ENCODE measurements around the gene CST3. TPM values are rescaled to one million over a fixed set of nuclear protein-coding genes. Genes with fewer than 3 reads are reported as not detected.
"Not testable (repeated sequence)": the region's sequence is repeated elsewhere in the genome, so short reads cannot be mapped to it uniquely, and the experiment has no call there.

Gene CST3
- total RNA-seq, 2 experiments from 2014 or later = 1.0 to 1.4 TPM

DNA sequence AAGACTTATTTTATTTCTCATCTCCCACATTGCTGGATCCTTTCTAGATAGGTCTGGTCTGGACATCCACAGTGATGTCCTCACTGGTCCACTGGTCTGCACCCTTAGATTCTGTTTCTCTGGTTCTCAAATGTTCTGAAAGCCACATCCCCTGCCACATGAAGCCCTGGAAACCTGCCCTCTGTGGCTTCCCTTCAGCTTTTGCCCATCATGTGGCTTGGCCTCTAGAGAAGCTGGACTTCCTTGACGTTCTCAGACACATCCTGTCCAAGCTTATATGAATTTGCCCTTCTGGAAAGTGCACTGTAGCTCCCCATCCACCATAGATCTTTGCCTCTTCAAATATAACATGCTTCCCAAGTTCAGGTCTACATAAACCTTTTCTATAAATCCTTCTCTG, 32.6 kb upstream of the CST3 start:
- CTCF ChIA-PET = no interaction called here
- Mint-ChIP-seq H3K27me3 (no peaks in the 10 kb centered on the region), H3K9me3 (ENCODE audit: low read depth) (no peaks in the 10 kb centered on the region), H3K4me3 (no peak overlapping the region), H3K36me3 (ENCODE audit: low read depth) (no peaks in the 10 kb centered on the region), H3K4me1 (no peaks in the 10 kb centered on the region), H3K27ac (no peak overlapping the region)
- intact Hi-C loops (cut with DNase I, micrococcal nuclease) = no loop called here
- ATAC-seq (no peak), DNase-seq (no peak)
- POLR2A ChIA-PET = no interaction called here

DNA sequence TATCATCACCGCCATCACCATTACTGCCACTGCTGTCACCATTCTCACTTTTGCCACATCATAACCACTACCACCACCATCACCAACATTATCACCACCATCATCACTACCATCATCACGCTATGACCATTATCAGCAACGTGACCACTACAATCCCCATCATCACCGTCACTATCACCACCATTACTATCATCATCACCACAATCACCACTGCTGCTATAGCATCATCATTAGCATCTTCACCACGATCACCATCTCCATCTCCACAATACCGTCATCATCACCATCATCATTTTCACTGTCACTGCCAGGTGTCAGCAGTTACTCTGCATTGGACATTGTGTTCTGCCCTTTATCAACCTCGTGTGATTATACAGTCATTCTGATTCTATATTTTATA, 32.1 kb upstream of the CST3 start:
- no peaks in the 10 kb centered on the region for H3K27me3 Mint-ChIP-seq
- POLR2A ChIA-PET = no interaction called here
- ATAC-seq (no peak), DNase-seq (no peak)
- no peaks in the 10 kb centered on the region for H3K4me1 Mint-ChIP-seq
- no peak overlapping the region for H3K4me3 Mint-ChIP-seq
- intact Hi-C loops (cut with DNase I, micrococcal nuclease) = loop anchor here in 1 of 2 experiments (5.0 to 10.0 kb wide), 3 partner anchors 125 to 305 kb away; no protein-coding TSS in a partner anchor
- no peak overlapping the region for H3K27ac Mint-ChIP-seq
- no peaks in the 10 kb centered on the region for H3K9me3 Mint-ChIP-seq (ENCODE audit: low read depth)
- H3K36me3 Mint-ChIP-seq (ENCODE audit: low read depth) = no peaks in the 10 kb centered on the region
- CTCF ChIA-PET = no interaction called here

DNA sequence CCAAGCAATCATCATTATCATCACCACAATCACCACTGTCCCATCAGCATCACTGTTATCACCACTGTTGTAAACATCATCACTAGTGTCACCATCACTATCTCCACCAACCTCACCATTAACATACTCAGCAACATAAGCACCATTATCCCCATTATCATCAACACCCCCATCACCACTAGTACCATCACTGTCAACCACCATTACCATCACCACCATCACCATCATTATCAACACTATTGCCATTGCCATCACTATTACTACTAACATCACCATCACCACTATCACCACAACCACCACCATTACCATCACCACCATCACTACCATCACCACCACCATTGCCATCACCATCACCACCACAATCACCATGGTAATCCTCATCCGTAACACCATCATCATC, 31.6 kb upstream of the CST3 start:
- H3K9me3 Mint-ChIP-seq (ENCODE audit: low read depth) = no peaks in the 10 kb centered on the region
- no peaks in the 10 kb centered on the region for H3K36me3 Mint-ChIP-seq (ENCODE audit: low read depth)
- no peak overlapping the region for H3K27ac Mint-ChIP-seq
- ChIA-PET CTCF (interaction anchor here (1.2 kb wide), 1 partner anchor 12 kb away, joined by 3 read pairs; no protein-coding TSS in a partner anchor), POLR2A (no interaction called here)
- no peak for DNase-seq
- H3K4me3 Mint-ChIP-seq = no peak overlapping the region
- intact Hi-C loops (cut with DNase I, micrococcal nuclease) = loop anchor here in 1 of 2 experiments (5.0 to 10.0 kb wide), 3 partner anchors 125 to 305 kb away; no protein-coding TSS in a partner anchor
- no peaks in the 10 kb centered on the region for H3K27me3 Mint-ChIP-seq
- H3K4me1 Mint-ChIP-seq = no peaks in the 10 kb centered on the region
- no peak for ATAC-seq

- DNase-seq = peak; percentile 66
- POLR2A ChIA-PET = no interaction called here
Observed at GRCh38 chr20:23668477-23668951, 30.8 kb upstream of the CST3 start.

GRCh38 chr20:23667666-23668065, 29.9 kb upstream of the CST3 start:
- Mint-ChIP-seq H3K4me3 (no peak overlapping the region), H3K36me3 (ENCODE audit: low read depth) (no peaks in the 10 kb centered on the region), H3K9me3 (ENCODE audit: low read depth) (no peaks in the 10 kb centered on the region), H3K27me3 (no peaks in the 10 kb centered on the region), H3K27ac (no peak overlapping the region), H3K4me1 (no peaks in the 10 kb centered on the region)
- no peak for ATAC-seq
- ChIA-PET CTCF (interaction anchor here (0.6 to 1.2 kb wide), 2 partner anchors 9 to 35 kb away, joined by 3 to 5 read pairs; no protein-coding TSS in a partner anchor), POLR2A (no interaction called here)
- intact Hi-C loops (cut with DNase I, micrococcal nuclease) = loop anchor here in 1 of 2 experiments (5.0 to 10.0 kb wide), 3 partner anchors 127 to 307 kb away; no protein-coding TSS in a partner anchor
- no peak for DNase-seq

More at GRCh38 chr20:23668477-23668951, 30.8 kb upstream of the CST3 start:
- no peak overlapping the region for H3K4me3 Mint-ChIP-seq
- no peaks in the 10 kb centered on the region for H3K27me3 Mint-ChIP-seq
- no peaks in the 10 kb centered on the region for H3K4me1 Mint-ChIP-seq
- intact Hi-C loops (cut with DNase I, micrococcal nuclease) = loop anchor here in 1 of 2 experiments (5.0 to 10.0 kb wide), 3 partner anchors 126 to 306 kb away; no protein-coding TSS in a partner anchor
- H3K9me3 Mint-ChIP-seq (ENCODE audit: low read depth) = no peaks in the 10 kb centered on the region
- CTCF ChIA-PET = interaction anchor here (0.6 to 1.2 kb wide), 3 partner anchors 10 to 36 kb away, joined by 3 to 5 read pairs (median 3); no protein-coding TSS in a partner anchor
- peak; percentile 68 for ATAC-seq
- no peaks in the 10 kb centered on the region for H3K36me3 Mint-ChIP-seq (ENCODE audit: low read depth)
- H3K27ac Mint-ChIP-seq = no peak overlapping the region

DNA sequence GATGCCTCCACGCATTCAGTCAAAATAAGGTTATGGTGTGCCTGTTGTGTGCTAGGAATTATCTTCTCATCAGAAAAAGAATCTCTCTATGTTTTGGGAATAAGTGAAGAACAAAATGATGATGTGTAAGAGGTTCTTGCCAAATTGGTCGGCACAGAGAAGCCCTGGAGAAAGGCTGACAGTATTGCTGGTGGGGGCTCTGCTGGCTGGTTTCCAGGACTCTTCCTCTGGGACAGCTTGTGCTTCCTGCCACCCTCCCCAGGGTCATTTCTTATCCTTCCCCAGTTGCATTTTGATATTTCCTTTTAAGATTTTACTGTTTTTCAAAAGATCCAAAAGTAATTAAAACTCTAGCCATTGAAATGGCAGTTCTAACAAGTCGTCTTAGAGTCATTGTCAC, 28.9 kb upstream of the CST3 start:
- POLR2A ChIA-PET = no interaction called here
- H3K27me3 Mint-ChIP-seq = no peaks in the 10 kb centered on the region
- no peaks in the 10 kb centered on the region for H3K36me3 Mint-ChIP-seq (ENCODE audit: low read depth)
- no peaks in the 10 kb centered on the region for H3K4me1 Mint-ChIP-seq
- intact Hi-C loops (cut with DNase I, micrococcal nuclease) = loop anchor here in 1 of 2 experiments (5.0 to 10.0 kb wide), 3 partner anchors 128 to 308 kb away; no protein-coding TSS in a partner anchor
- ATAC-seq = no peak
- H3K27ac Mint-ChIP-seq = no peak overlapping the region
- no peak for DNase-seq
- H3K9me3 Mint-ChIP-seq (ENCODE audit: low read depth) = no peaks in the 10 kb centered on the region
- no peak overlapping the region for H3K4me3 Mint-ChIP-seq
- CTCF ChIA-PET = no interaction called here

DNA sequence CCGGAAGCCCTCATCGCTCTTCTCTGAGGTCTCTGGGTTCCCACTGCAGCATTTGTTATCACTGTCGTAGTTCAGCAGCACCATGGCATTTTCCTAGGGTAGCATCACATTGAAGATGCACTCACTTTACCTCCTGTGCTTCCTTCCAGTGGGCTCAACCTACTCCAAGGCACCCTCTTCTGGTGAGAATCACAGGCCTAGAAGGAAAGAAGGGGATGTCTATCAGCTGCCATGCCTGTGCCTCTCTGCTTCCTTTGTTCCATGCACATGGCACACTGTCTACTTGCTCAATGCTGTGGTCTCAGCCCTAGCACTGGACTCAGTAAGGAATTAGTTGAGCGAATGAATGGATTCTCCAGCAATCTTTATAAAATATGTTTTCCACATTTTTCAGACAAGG, 28.4 kb upstream of the CST3 start:
- ChIA-PET CTCF (no interaction called here), POLR2A (no interaction called here)
- Mint-ChIP-seq H3K9me3 (ENCODE audit: low read depth) (no peaks in the 10 kb centered on the region), H3K4me1 (no peaks in the 10 kb centered on the region), H3K27me3 (no peaks in the 10 kb centered on the region), H3K27ac (no peak overlapping the region), H3K36me3 (ENCODE audit: low read depth) (no peaks in the 10 kb centered on the region), H3K4me3 (no peak overlapping the region)
- ATAC-seq (no peak), DNase-seq (no peak)
- intact Hi-C loops (cut with DNase I, micrococcal nuclease) = loop anchor here in 1 of 2 experiments (5.0 to 10.0 kb wide), 3 partner anchors 129 to 309 kb away; no protein-coding TSS in a partner anchor

DNA sequence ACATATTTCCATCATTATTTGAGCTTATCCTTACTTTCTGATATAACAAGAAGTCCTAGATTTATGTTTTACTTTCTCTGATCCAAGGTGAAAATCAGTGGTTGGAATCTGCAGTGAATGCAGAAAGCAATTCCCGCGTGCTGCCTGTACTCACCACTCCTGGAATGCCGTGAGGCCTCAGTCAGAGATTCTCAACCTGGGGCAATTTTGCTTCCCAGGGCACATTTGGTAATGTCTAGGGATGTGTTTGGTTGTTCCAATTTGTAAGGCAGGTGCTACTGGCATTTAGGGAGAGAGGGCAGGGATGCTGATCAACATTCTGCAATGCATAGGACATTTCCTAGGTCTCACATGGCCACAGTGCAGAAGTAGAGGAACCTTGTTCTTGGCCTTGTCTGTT, 27.2 kb upstream of the CST3 start:
- no peaks in the 10 kb centered on the region for H3K27me3 Mint-ChIP-seq
- H3K36me3 Mint-ChIP-seq (ENCODE audit: low read depth) = no peaks in the 10 kb centered on the region
- H3K4me1 Mint-ChIP-seq = no peaks in the 10 kb centered on the region
- H3K9me3 Mint-ChIP-seq (ENCODE audit: low read depth) = no peaks in the 10 kb centered on the region
- ATAC-seq (no peak), DNase-seq (no peak)
- CTCF ChIA-PET = no interaction called here
- H3K27ac Mint-ChIP-seq = no peak overlapping the region
- POLR2A ChIA-PET = no interaction called here
- H3K4me3 Mint-ChIP-seq = no peak overlapping the region
- intact Hi-C loops (cut with DNase I, micrococcal nuclease) = loop anchor here in 1 of 2 experiments (5.0 to 10.0 kb wide), 3 partner anchors 130 to 310 kb away; no protein-coding TSS in a partner anchor

DNA sequence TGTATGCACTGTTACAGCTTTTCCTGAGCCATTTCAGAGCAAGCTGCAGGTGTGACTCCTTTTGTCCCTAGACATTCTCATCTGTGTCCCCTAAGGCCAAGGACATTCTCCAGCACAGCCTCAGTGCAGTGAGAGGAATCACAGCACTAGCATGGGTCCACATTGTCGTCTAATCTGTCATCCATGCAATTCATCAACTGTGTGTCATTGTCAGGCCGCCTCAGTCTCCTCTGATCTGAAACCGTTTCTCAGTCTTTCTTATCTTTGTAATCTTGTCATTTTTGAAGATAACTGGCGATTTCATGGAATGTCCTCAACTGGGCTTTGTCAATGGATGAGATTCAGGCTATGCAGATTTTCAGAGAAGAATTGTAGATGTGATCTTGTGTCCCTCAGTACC, 26.3 kb upstream of the CST3 start:
- DNase-seq; H3K27ac Mint-ChIP-seq; ATAC-seq; H3K4me3 Mint-ChIP-seq; H3K9me3 Mint-ChIP-seq (ENCODE audit: low read depth); POLR2A ChIA-PET; CTCF ChIA-PET; H3K4me1 Mint-ChIP-seq; H3K27me3 Mint-ChIP-seq; H3K36me3 Mint-ChIP-seq (ENCODE audit: low read depth): not testable (repeated sequence)
- intact Hi-C loops (cut with DNase I, micrococcal nuclease) = loop anchor here in 1 of 2 experiments (10.0 kb wide), 2 partner anchors 131 to 311 kb away; no protein-coding TSS in a partner anchor

GRCh38 chr20:23663180-23663579, 25.4 kb upstream of the CST3 start:
- intact Hi-C loops (cut with DNase I, micrococcal nuclease) = loop anchor here in 1 of 2 experiments (10.0 kb wide), 2 partner anchors 132 to 312 kb away; no protein-coding TSS in a partner anchor
- DNase-seq = no peak

GRCh38 chr20:23662276-23662870, 24.6 kb upstream of the CST3 start:
- Mint-ChIP-seq H3K9me3 (ENCODE audit: low read depth) (no peaks in the 10 kb centered on the region), H3K4me3 (no peak overlapping the region), H3K27me3 (no peaks in the 10 kb centered on the region), H3K4me1 (no peaks in the 10 kb centered on the region), H3K27ac (no peak overlapping the region), H3K36me3 (ENCODE audit: low read depth) (no peaks in the 10 kb centered on the region)
- POLR2A ChIA-PET = no interaction called here
- intact Hi-C loops (cut with DNase I, micrococcal nuclease) = loop anchor here in 1 of 2 experiments (10.0 kb wide), 2 partner anchors 132 to 312 kb away; no protein-coding TSS in a partner anchor
- no peak for DNase-seq
- CTCF ChIA-PET = no interaction called here
- no peak for ATAC-seq

More at GRCh38 chr20:23663180-23663579, 25.4 kb upstream of the CST3 start:
- ChIA-PET POLR2A (interaction anchor here (0.7 kb wide), 1 partner anchor 25 kb away, joined by 4 read pairs; no protein-coding TSS in a partner anchor), CTCF (no interaction called here)
- no peaks in the 10 kb centered on the region for H3K36me3 Mint-ChIP-seq (ENCODE audit: low read depth)
- H3K27ac Mint-ChIP-seq = no peak overlapping the region
- no peaks in the 10 kb centered on the region for H3K4me1 Mint-ChIP-seq
- ATAC-seq = no peak
- no peaks in the 10 kb centered on the region for H3K9me3 Mint-ChIP-seq (ENCODE audit: low read depth)
- no peak overlapping the region for H3K4me3 Mint-ChIP-seq
- no peaks in the 10 kb centered on the region for H3K27me3 Mint-ChIP-seq

GRCh38 chr20:23661002-23661429, 23.3 kb upstream of the CST3 start:
- DNase-seq (no peak), ATAC-seq (no peak)
- POLR2A ChIA-PET = no interaction called here
- intact Hi-C loops (cut with DNase I, micrococcal nuclease) = loop anchor here in 1 of 2 experiments (10.0 kb wide), 2 partner anchors 134 to 314 kb away; no protein-coding TSS in a partner anchor
- no peak overlapping the region for H3K4me3 Mint-ChIP-seq
- no peaks in the 10 kb centered on the region for H3K36me3 Mint-ChIP-seq (ENCODE audit: low read depth)
- CTCF ChIA-PET = interaction anchor here (1.0 kb wide), 1 partner anchor 15 kb away, joined by 4 read pairs; no protein-coding TSS in a partner anchor
- H3K27ac Mint-ChIP-seq = no peak overlapping the region
- no peaks in the 10 kb centered on the region for H3K9me3 Mint-ChIP-seq (ENCODE audit: low read depth)
- H3K27me3 Mint-ChIP-seq = peaks cover 2% of the 10 kb centered on the region
- no peaks in the 10 kb centered on the region for H3K4me1 Mint-ChIP-seq

Measured in activated CD4-positive, alpha-beta T cell treated with anti-CD3 and anti-CD28 coated beads for 36 hours (primary cell).